K562 (cell line): Measurements from ENCODE around the gene HNRNPU. TPM values are rescaled to one million over a fixed set of nuclear protein-coding genes. Genes with fewer than 3 reads are reported as not detected.
A peak's percentile ranks its signal among the peaks of the same experiment; 100 is the strongest.

ENCODE experiments used
- ATAC-seq: fragments of 200-7000 bp; cut with Tn5 transposase; 3 replicates; pipeline ENCODE4 v1.9.1; 2020; ENCODE audit warnings: moderate library complexity
- BruUV-seq: library from RNA; stranded (reverse); fragments of 400-500 nt; replicated peaks from 2 replicates; lab custom pipeline; 2021; lab: Mats Ljungman, UMichigan
- CTCF ChIA-PET: fragments of 300-600 bp; formaldehyde crosslinking; extraction: SDS; loops from one replicate; lab custom pipeline; 2021; ENCODE audit warnings: low intra/inter-chr PET ratio; lab: Yijun Ruan, JAX
- POLR2A ChIA-PET: fragments of 300-600, 350-650 bp; sonication (Branson Sonifier 250); formaldehyde crosslinking; extraction: SDS; loops from one replicate; lab custom pipeline; 2021; ENCODE audit warnings: antibody characterized with exemption, inconsistent platforms; lab: Yijun Ruan, JAX
- DNase-seq, 4 experiments: peaks; one replicate each; pipeline versions ENCODE4 v3.0.0 to v3.0.0-alpha.2; 2011 to 2018; ENCODE audit warnings: low spot score in 3 of 4, mixed read lengths in 3 of 4; ENCODE audit errors: extremely low read depth in 1 of 4
- FAIRE-seq: peaks from 2 replicates; lab custom pipeline; 2011; peaks lifted over from hg19 to GRCh38; lab: Jason Lieb, UNC
- H2AFZ ChIP-seq: 2 replicates; pipeline ENCODE4 v1.6.0; 2011; ENCODE audit warnings: low read depth, low read length, control low read depth, inconsistent platforms
- H3K27ac ChIP-seq: fragments of 200-600 bp; 3 replicates; pipeline ENCODE4 v1.8.0; 2011; ENCODE audit warnings: low read depth, mild to moderate bottlenecking, control low read depth, inconsistent platforms, low read length, moderate library complexity, mixed read lengths; ENCODE audit errors: extremely low read depth
- H3K27me3 ChIP-seq, 2 experiments: fragments of 300-600 bp in 1 of 2; 2 replicates in 1 of 2; 3 replicates in 1 of 2; pipeline versions ENCODE4 v1.6.0 to v1.8.0; 2011; ENCODE audit warnings: inconsistent platforms in 2 of 2, low read length in 2 of 2, mild to moderate bottlenecking in 1 of 2, mixed read lengths in 1 of 2, moderate library complexity in 1 of 2; ENCODE audit not compliant: control insufficient read depth in 2 of 2, insufficient read depth in 2 of 2
- H3K36me3 ChIP-seq: fragments of 300-600 bp; 3 replicates; pipeline ENCODE4 v1.8.0; 2011; ENCODE audit warnings: mild to moderate bottlenecking, low read length, inconsistent platforms; ENCODE audit not compliant: control insufficient read depth, insufficient read depth
- H3K4me1 ChIP-seq, 2 experiments: fragments of 200-600 bp in 1 of 2; replicated peaks in 1 of 2; 2 replicates in 1 of 2; 3 replicates in 1 of 2; pipeline versions ENCODE4 v1.5.1 to v1.8.0; 2011; ENCODE audit warnings: inconsistent platforms in 2 of 2, low read length in 2 of 2, mild to moderate bottlenecking in 1 of 2, mixed read lengths in 1 of 2, moderate library complexity in 1 of 2; ENCODE audit not compliant: control insufficient read depth in 2 of 2, insufficient read depth in 2 of 2
- H3K4me2 ChIP-seq: 2 replicates; pipeline ENCODE4 v1.6.1; 2011; ENCODE audit warnings: low read length, control low read depth, inconsistent platforms, mixed read lengths; ENCODE audit not compliant: insufficient read depth
- H3K4me3 ChIP-seq: fragments of 200-600 bp; sonication (generic), shearing (Covaris generic); 2 replicates; pipeline ENCODE4 v1.5.1; 2016; ENCODE audit warnings: control low read depth, inconsistent platforms
- H3K79me2 ChIP-seq: fragments of 200-600 bp; 3 replicates; pipeline ENCODE4 v1.8.0; 2011; ENCODE audit warnings: low read length, inconsistent platforms; ENCODE audit not compliant: control insufficient read depth, insufficient read depth
- H3K9ac ChIP-seq, 2 experiments: 2 replicates each; pipeline versions ENCODE4 v1.6.0 to v1.6.1; 2011; ENCODE audit warnings: low read depth in 2 of 2, low read length in 2 of 2, control low read depth in 1 of 2, inconsistent platforms in 1 of 2, mild to moderate bottlenecking in 1 of 2, mixed read lengths in 1 of 2; ENCODE audit not compliant: insufficient read depth in 1 of 2
- H3K9me1 ChIP-seq: one replicate; pipeline ENCODE4 v1.6.0; 2011; ENCODE audit warnings: inconsistent platforms, mild to moderate bottlenecking, low read length, moderate library complexity; ENCODE audit not compliant: control insufficient read depth, insufficient read depth
- H3K9me3 ChIP-seq: replicated peaks from 2 replicates; pipeline ENCODE4 v1.5.1; 2011; ENCODE audit warnings: low read depth, low read length, inconsistent platforms; ENCODE audit not compliant: control insufficient read depth, insufficient read depth
- H4K20me1 ChIP-seq: replicated peaks from 2 replicates; pipeline ENCODE4 v1.6.1; 2011; ENCODE audit warnings: low read length, inconsistent platforms, mixed read lengths; ENCODE audit not compliant: control insufficient read depth, insufficient read depth
- ARID1B ChIP-seq: fragments of 450-650 bp; IDR thresholded peaks from 2 replicates; pipeline ENCODE4 v1.6.1; 2016; ENCODE audit warnings: antibody characterized with exemption, mild to moderate bottlenecking, inconsistent platforms
- BRCA1 ChIP-seq, 2 experiments: fragments of 450-650 bp in 1 of 2; sonication (generic) in 1 of 2; formaldehyde crosslinking in 1 of 2; IDR thresholded peaks; 2 replicates each; pipeline versions ENCODE4 v1.5.0 to v1.6.1; 2017 to 2020; ENCODE audit warnings: mild to moderate bottlenecking in 1 of 2, missing genetic modification reagents in 1 of 2
- CAMTA2 ChIP-seq: fragments of 250-450 bp; sonication (Bioruptor Pico); conservative IDR thresholded peaks from 2 replicates; pipeline ENCODE4 v1.5.1; 2022
- CCAR2 ChIP-seq: fragments of 200-400 bp; formaldehyde crosslinking; IDR thresholded peaks from 2 replicates; pipeline ENCODE4 v1.6.1; 2017; ENCODE audit warnings: mild to moderate bottlenecking, low read depth, low read length
- CTBP1 ChIP-seq: fragments of 450-650 bp; IDR thresholded peaks from 2 replicates; pipeline ENCODE4 v1.6.1; 2016; ENCODE audit warnings: borderline replicate concordance
- GTF2F1 ChIP-seq: IDR thresholded peaks from 2 replicates; pipeline ENCODE4 v1.6.1; 2011; ENCODE audit warnings: low read depth, low read length, improper control_type of control experiment
- NCOA2 ChIP-seq, 2 experiments: fragments of 450-650 bp; IDR thresholded peaks; 2 replicates each; pipeline ENCODE4 v1.6.1; 2018; ENCODE audit warnings: mild to moderate bottlenecking in 2 of 2, moderate library complexity in 1 of 2; ENCODE audit not compliant: partially characterized antibody in 2 of 2
- NELFE ChIP-seq: IDR thresholded peaks from 2 replicates; pipeline ENCODE4 v1.6.1; 2011; ENCODE audit warnings: mild to moderate bottlenecking; ENCODE audit not compliant: insufficient read depth, insufficient read length
- NFYB ChIP-seq: IDR thresholded peaks from 2 replicates; pipeline ENCODE4 v1.6.1; 2011; ENCODE audit warnings: mild to moderate bottlenecking, moderate library complexity; ENCODE audit not compliant: insufficient read length; ENCODE audit errors: extremely low read depth
- PTBP1 ChIP-seq: fragments of 200-400 bp; formaldehyde crosslinking; IDR thresholded peaks from 2 replicates; pipeline ENCODE4 v1.6.1; 2017; ENCODE audit warnings: low read depth, low read length
- RBM15 ChIP-seq: fragments of 200-400 bp; formaldehyde crosslinking; IDR thresholded peaks from 2 replicates; pipeline ENCODE4 v1.6.1; 2018; ENCODE audit warnings: mild to moderate bottlenecking, low read length, moderate library complexity; ENCODE audit not compliant: insufficient read depth
- TAF15 ChIP-seq: fragments of 200-400 bp; formaldehyde crosslinking; IDR thresholded peaks from 2 replicates; pipeline ENCODE4 v1.6.1; 2017; ENCODE audit warnings: mild to moderate bottlenecking, low read depth, low read length, moderate library complexity
- ZBTB8A ChIP-seq: fragments of 450-650 bp; IDR thresholded peaks from 2 replicates; pipeline ENCODE4 v1.6.1; 2018; ENCODE audit warnings: mild to moderate bottlenecking, moderate library complexity; ENCODE audit not compliant: partially characterized antibody
- ZFPM2 ChIP-seq: fragments of 250-450 bp; sonication (Bioruptor Pico); IDR thresholded peaks from 2 replicates; pipeline ENCODE4 v1.5.1; 2022; ENCODE audit warnings: mild to moderate bottlenecking
- WGBS: fragments of 100-300 bp; shearing (Covaris generic); methylation state at CpG from one replicate; pipeline ENCODE4 v1.1.6; 2016; ENCODE audit warnings: low coverage, mixed read lengths; ENCODE audit not compliant: insufficient coverage; ENCODE audit errors: missing lambda C conversion rate; 5-methylcytosine and 5-hydroxymethylcytosine counted together
- in situ Hi-C: fragments of 300-500 bp; cut with MboI; formaldehyde crosslinking; loops from 4 replicates; pipeline ENCODE4 v1.15.0; 2018; ENCODE audit warnings: inconsistent platforms, mixed read lengths
- intact Hi-C: fragments of 100-400 bp; cut with micrococcal nuclease; formaldehyde crosslinking; loops from 2 replicates; pipeline ENCODE4 v1.14.2; 2022
- polyA plus RNA-seq, 8 experiments: library from polyadenylated mRNA; depleted of rRNA in 4 of 8; stranded (reverse) in 5 of 8; unstranded in 3 of 8; fragments of >200 nt; fragmentation: Nextera tagmentation in 2 of 8; fragmentation: Illumina TruSeq in 1 of 8; extraction: Ambion mirVana in 2 of 8; extraction: Trizol in 1 of 8; gene quantifications; 2 replicates each; pipeline versions ENCODE4 v1.2.1 to v1.2.3, GENCODE V29; 2011 to 2014; ENCODE audit warnings: inconsistent platforms in 1 of 8, missing spikeins in 1 of 8
- total RNA-seq, 7 experiments: library from RNA; depleted of rRNA in 6 of 7; stranded (reverse); fragments of >200 nt in 6 of 7; fragmentation: Illumina TruSeq in 2 of 7; extraction: Trizol in 2 of 7; gene quantifications; 2 replicates each; pipeline versions ENCODE4 v1.2.1 to v1.2.3, GENCODE V29; 2011 to 2021; ENCODE audit warnings: low replicate concordance in 1 of 7
- TF ChIP-seq, protein P1 (sequence below): sonication (generic); formaldehyde crosslinking; IDR thresholded peaks from 2 replicates; pipeline ENCODE4 v1.8.0; 2022; ENCODE audit warnings: missing genetic modification reagents, mild to moderate bottlenecking, borderline replicate concordance
- TF ChIP-seq, protein P2 (sequence below): fragments of 250-450 bp; sonication (Bioruptor Pico); IDR thresholded peaks from 2 replicates; pipeline ENCODE4 v1.8.0; 2022; ENCODE audit warnings: inconsistent platforms
- TF ChIP-seq, protein P3 (sequence below): fragments of 250-450 bp; sonication (Bioruptor Pico); IDR thresholded peaks from 2 replicates; pipeline ENCODE4 v1.5.0; 2022; ENCODE audit warnings: mild to moderate bottlenecking

Gene HNRNPU
- total and polyA plus RNA-seq, 9 of the 15 experiments (the other 6 are each of a cell fraction or from before 2014, with no cell fraction given): 159 to 777 (median 577) TPM

DNA sequence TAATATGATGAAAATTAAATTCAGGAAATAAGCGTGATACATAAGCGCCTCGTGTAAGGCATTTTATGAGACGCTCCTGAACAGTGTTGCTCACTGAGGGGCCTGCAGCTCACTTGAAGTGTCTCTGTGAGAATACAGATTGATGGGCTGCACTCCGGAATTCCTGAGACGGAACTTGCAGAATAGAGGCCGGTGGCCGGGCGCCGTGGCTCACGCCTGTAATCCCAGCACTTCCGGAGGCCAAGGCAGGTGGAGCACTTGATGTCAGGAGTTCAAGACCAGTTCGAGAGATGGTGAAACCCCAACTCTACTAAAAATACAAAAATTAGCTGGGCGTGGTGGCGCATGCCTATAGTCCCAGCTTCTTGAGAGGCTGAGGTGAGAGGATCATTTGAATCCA lies 49.5 kb upstream of the HNRNPU start (continued):
- TF ChIP-seq, protein P1, sequence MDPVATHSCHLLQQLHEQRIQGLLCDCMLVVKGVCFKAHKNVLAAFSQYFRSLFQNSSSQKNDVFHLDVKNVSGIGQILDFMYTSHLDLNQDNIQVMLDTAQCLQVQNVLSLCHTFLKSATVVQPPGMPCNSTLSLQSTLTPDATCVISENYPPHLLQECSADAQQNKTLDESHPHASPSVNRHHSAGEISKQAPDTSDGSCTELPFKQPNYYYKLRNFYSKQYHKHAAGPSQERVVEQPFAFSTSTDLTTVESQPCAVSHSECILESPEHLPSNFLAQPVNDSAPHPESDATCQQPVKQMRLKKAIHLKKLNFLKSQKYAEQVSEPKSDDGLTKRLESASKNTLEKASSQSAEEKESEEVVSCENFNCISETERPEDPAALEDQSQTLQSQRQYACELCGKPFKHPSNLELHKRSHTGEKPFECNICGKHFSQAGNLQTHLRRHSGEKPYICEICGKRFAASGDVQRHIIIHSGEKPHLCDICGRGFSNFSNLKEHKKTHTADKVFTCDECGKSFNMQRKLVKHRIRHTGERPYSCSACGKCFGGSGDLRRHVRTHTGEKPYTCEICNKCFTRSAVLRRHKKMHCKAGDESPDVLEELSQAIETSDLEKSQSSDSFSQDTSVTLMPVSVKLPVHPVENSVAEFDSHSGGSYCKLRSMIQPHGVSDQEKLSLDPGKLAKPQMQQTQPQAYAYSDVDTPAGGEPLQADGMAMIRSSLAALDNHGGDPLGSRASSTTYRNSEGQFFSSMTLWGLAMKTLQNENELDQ (CRISPR knock-in tag): no peak
- TF ChIP-seq BRCA1 (IDR thresholded peaks at IDR 0.05) (no peak), BRCA1 (CRISPR knock-in tag; IDR thresholded peaks at IDR 0.05) (no peak), ZBTB8A (no peak), PTBP1 (no peak)
- TF ChIP-seq, protein P2, sequence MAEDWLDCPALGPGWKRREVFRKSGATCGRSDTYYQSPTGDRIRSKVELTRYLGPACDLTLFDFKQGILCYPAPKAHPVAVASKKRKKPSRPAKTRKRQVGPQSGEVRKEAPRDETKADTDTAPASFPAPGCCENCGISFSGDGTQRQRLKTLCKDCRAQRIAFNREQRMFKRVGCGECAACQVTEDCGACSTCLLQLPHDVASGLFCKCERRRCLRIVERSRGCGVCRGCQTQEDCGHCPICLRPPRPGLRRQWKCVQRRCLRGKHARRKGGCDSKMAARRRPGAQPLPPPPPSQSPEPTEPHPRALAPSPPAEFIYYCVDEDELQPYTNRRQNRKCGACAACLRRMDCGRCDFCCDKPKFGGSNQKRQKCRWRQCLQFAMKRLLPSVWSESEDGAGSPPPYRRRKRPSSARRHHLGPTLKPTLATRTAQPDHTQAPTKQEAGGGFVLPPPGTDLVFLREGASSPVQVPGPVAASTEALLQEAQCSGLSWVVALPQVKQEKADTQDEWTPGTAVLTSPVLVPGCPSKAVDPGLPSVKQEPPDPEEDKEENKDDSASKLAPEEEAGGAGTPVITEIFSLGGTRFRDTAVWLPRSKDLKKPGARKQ: no peak

DNA sequence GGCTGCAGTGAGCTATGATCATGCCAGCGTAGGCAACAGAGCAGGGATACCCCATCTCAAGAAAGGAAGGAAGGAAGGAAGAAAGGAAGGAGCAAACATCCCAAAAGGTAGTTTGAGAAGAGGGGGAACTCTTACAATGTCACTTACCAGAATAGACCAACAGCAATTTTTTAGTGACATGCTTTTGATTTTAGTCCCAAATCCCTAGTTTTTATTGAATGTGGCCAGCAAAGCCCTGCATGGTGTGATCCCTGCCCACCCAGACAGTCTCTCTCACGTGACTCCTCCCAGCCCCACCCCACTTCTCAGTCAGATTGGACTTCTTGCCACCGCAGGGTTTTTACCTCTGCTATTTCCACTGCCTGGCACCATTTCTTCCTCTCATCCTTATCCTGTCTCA lies 39.8 kb upstream of the HNRNPU start:
- no peak for FAIRE-seq
- CTCF ChIA-PET: no interaction called here
- TF ChIP-seq ZFPM2 (no peak), RBM15 (no peak), NCOA2 (IDR thresholded peaks at IDR 0.05; ENCODE audit: partially characterized antibody in 2 of 2) (no peak), NELFE (no peak), ARID1B (no peak), CAMTA2 (CRISPR knock-in tag) (no peak), NFYB (no peak), GTF2F1 (no peak), CCAR2 (no peak), TAF15 (no peak), CTBP1 (no peak)
- TF ChIP-seq, protein P3, sequence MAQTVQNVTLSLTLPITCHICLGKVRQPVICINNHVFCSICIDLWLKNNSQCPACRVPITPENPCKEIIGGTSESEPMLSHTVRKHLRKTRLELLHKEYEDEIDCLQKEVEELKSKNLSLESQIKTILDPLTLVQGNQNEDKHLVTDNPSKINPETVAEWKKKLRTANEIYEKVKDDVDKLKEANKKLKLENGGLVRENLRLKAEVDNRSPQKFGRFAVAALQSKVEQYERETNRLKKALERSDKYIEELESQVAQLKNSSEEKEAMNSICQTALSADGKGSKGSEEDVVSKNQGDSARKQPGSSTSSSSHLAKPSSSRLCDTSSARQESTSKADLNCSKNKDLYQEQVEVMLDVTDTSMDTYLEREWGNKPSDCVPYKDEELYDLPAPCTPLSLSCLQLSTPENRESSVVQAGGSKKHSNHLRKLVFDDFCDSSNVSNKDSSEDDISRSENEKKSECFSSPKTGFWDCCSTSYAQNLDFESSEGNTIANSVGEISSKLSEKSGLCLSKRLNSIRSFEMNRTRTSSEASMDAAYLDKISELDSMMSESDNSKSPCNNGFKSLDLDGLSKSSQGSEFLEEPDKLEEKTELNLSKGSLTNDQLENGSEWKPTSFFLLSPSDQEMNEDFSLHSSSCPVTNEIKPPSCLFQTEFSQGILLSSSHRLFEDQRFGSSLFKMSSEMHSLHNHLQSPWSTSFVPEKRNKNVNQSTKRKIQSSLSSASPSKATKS: no peak

More for the DNA sequence above, 39.8 kb upstream of the HNRNPU start:
- H3K36me3 ChIP-seq: no peaks in the 10 kb centered on the region
- H4K20me1 ChIP-seq: no peaks in the 10 kb centered on the region
- no peaks in the 10 kb centered on the region for H3K79me2 ChIP-seq
- no peak overlapping the region for H3K9ac ChIP-seq
- no TSS peak for BruUV-seq
- no peaks in the 10 kb centered on the region for H3K9me1 ChIP-seq
- ATAC-seq: peak; percentile 10; the same call in 2 of the 3 replicates
- H3K4me1 ChIP-seq: peaks cover 4% of the 10 kb centered on the region in 2 experiments; a peak in 3 of 5 replicates
- no peak overlapping the region for H3K27ac ChIP-seq
- POLR2A ChIA-PET: no interaction called here
- 54% methylated on average over 3 of the region's 3 CpGs for WGBS
- H2AFZ ChIP-seq: peak overlapping the region; percentile 50; the same call in 1 of the 2 replicates
- H3K27me3 ChIP-seq: no peaks in the 10 kb centered on the region
- intact Hi-C loops (no loop called here), in situ Hi-C loops (no loop called here)
- no peak for DNase-seq
- H3K4me3 ChIP-seq: no peak overlapping the region
- H3K4me2 ChIP-seq: no peak overlapping the region
- no peaks in the 10 kb centered on the region for H3K9me3 ChIP-seq
